B cell (primary cell): ENCODE data around the gene PTPRG. TPM values are rescaled to one million over a fixed set of nuclear protein-coding genes. Genes with fewer than 3 reads are reported as not detected.

Experiments
- ATAC-seq: fragments of 200-7000 bp; cut with Tn5 transposase; one replicate; pipeline ENCODE4 v1.10.0; 2021; ENCODE audit warnings: low read depth, mild to moderate bottlenecking, moderate number of reproducible peaks, moderate library complexity
- CTCF ChIA-PET: fragments of 350-600 bp; sonication (Branson Sonifier 250); formaldehyde crosslinking; loops from one replicate; lab custom pipeline; 2021; ENCODE audit warnings: antibody characterized with exemption, inconsistent platforms; lab: Charles Lee
- POLR2A ChIA-PET: fragments of 350-600 bp; sonication (Branson Sonifier 250); formaldehyde crosslinking; loops from one replicate; lab custom pipeline; 2021; ENCODE audit warnings: antibody characterized with exemption; lab: Charles Lee
- DNase-seq: peaks from one replicate; pipeline ENCODE4 v3.0.0; 2013
- H2AFZ ChIP-seq: 2 replicates; pipeline ENCODE4 v1.6.1; 2012; ENCODE audit warnings: mild to moderate bottlenecking, low read depth, low read length; ENCODE audit not compliant: insufficient read depth, poor library complexity, severe bottlenecking
- H3K27ac ChIP-seq, 2 donors: 1 replicate in 1 of 2; 2 replicates in 1 of 2; pipeline ENCODE4 v1.5.1; 2012 to 2013; ENCODE audit warnings: low read length in 2 of 2, mild to moderate bottlenecking in 2 of 2, moderate library complexity in 1 of 2
- H3K27me3 ChIP-seq, 4 experiments: fragments of 200-600 bp in 1 of 4; sonication (generic) in 1 of 4; replicated peaks in 1 of 4; 1 replicate in 2 of 4; 2 replicates in 2 of 4; pipeline versions ENCODE4 v1.6.1 to v1.7.0; 2013 to 2016; ENCODE audit warnings: low read length in 3 of 4, mild to moderate bottlenecking in 2 of 4, mixed read lengths in 1 of 4, moderate library complexity in 1 of 4; ENCODE audit not compliant: insufficient read depth in 4 of 4, control insufficient read depth in 3 of 4; ENCODE audit errors: control extremely low read depth in 1 of 4
- H3K36me3 ChIP-seq, 2 experiments: replicated peaks in 1 of 2; 1 replicate in 1 of 2; 2 replicates in 1 of 2; pipeline versions ENCODE4 v1.6.1 to v1.7.1; 2013; ENCODE audit warnings: low read length in 1 of 2; ENCODE audit not compliant: insufficient read depth in 2 of 2, control insufficient read depth in 1 of 2; ENCODE audit errors: control extremely low read depth in 1 of 2, extremely low read depth in 1 of 2
- H3K4me1 ChIP-seq, 2 donors: fragments of 200-600 bp in 1 of 2; sonication (generic) in 1 of 2; 1 replicate in 1 of 2; 2 replicates in 1 of 2; pipeline versions ENCODE4 v1.5.1 to v1.6.1; 2013 to 2017; ENCODE audit warnings: low read length in 2 of 2; ENCODE audit not compliant: control insufficient read depth in 2 of 2, insufficient read depth in 2 of 2
- H3K4me2 ChIP-seq: replicated peaks from 2 replicates; pipeline ENCODE3; 2012; ENCODE audit warnings: mild to moderate bottlenecking, low read depth, low read length; ENCODE audit not compliant: poor library complexity, severe bottlenecking
- H3K4me3 ChIP-seq, 5 experiments: fragments of 200-600 bp in 1 of 5; sonication (generic) in 1 of 5; 1 replicate in 3 of 5; 2 replicates in 2 of 5; pipeline versions ENCODE4 v1.5.1 to v1.7.0; 2011 to 2016; ENCODE audit warnings: low read length in 4 of 5, mild to moderate bottlenecking in 4 of 5, low read depth in 2 of 5, control low read depth in 1 of 5, moderate library complexity in 1 of 5; ENCODE audit not compliant: insufficient read depth in 1 of 5; ENCODE audit errors: control extremely low read depth in 1 of 5, extremely low read depth in 1 of 5
- H3K79me2 ChIP-seq: fragments of 200-600 bp; sonication (generic); one replicate; pipeline ENCODE4 v1.6.0; 2016; ENCODE audit warnings: low read length; ENCODE audit not compliant: control insufficient read depth, insufficient read depth
- H3K9ac ChIP-seq: fragments of 200-600 bp; sonication (generic); 2 replicates; pipeline ENCODE4 v1.6.1; 2017; ENCODE audit warnings: mild to moderate bottlenecking, low read length, moderate library complexity
- H3K9me3 ChIP-seq, 3 donors: one replicate each; pipeline versions ENCODE4 v1.6.1 to v1.7.1; 2013; ENCODE audit warnings: low read length in 2 of 3; ENCODE audit not compliant: control insufficient read depth in 2 of 3, insufficient read depth in 1 of 3; ENCODE audit errors: control extremely low read depth in 1 of 3
- H4K20me1 ChIP-seq: 2 replicates; pipeline ENCODE4 v1.6.0; 2012; ENCODE audit warnings: mild to moderate bottlenecking, low read length; ENCODE audit not compliant: insufficient read depth, control insufficient read depth, poor library complexity, severe bottlenecking
- H3K27ac Mint-ChIP-seq: one replicate; pipeline ENCODE4 v1.8.0; 2021; ENCODE audit warnings: mixed read lengths
- H3K27me3 Mint-ChIP-seq: one replicate; pipeline ENCODE4 v1.8.0; 2021; ENCODE audit warnings: mixed read lengths
- H3K4me1 Mint-ChIP-seq: one replicate; pipeline ENCODE4 v1.8.0; 2021; ENCODE audit warnings: mixed read lengths
- H3K4me3 Mint-ChIP-seq: one replicate; pipeline ENCODE4 v1.8.0; 2021; ENCODE audit warnings: mixed read lengths
- H3K9me3 Mint-ChIP-seq: one replicate; pipeline ENCODE4 v1.8.0; 2022; ENCODE audit warnings: mixed read lengths; ENCODE audit not compliant: insufficient read depth
- EZH2 ChIP-seq: IDR thresholded peaks from 2 replicates; pipeline ENCODE4 v1.6.1; 2012; ENCODE audit warnings: borderline replicate concordance, low read depth, mild to moderate bottlenecking, moderate library complexity, low read length; ENCODE audit not compliant: insufficient read depth, poor library complexity, severe bottlenecking
- WGBS: methylation state at CpG from one replicate; pipeline ENCODE4 v1.1.5; 2013; ENCODE audit warnings: missing lambda C conversion rate; ENCODE audit not compliant: insufficient coverage; 5-methylcytosine and 5-hydroxymethylcytosine counted together
- intact Hi-C: fragments of 100-400 bp; cut with micrococcal nuclease; formaldehyde crosslinking; loops from one replicate; pipeline ENCODE4 v1.10.0; 2022
- polyA plus RNA-seq: library from polyadenylated mRNA; depleted of rRNA; stranded (reverse); fragments of >200 nt; gene quantifications from 2 replicates; pipeline ENCODE4 v1.2.3, GENCODE V29; 2012
- total RNA-seq, 2 donors: library from RNA; stranded (reverse); fragments of 120-200 nt in 1 of 2; gene quantifications; 1 replicate in 1 of 2; 2 replicates in 1 of 2; pipeline versions ENCODE4 v1.2.3 to v1.2.4, GENCODE V29; 2013 to 2022
- TF ChIP-seq, protein P1 (sequence below): fragments of 200-600 bp; IDR thresholded peaks from one replicate; pipeline ENCODE4 v1.8.0; 2022; ENCODE audit warnings: antibody characterized with exemption, mild to moderate bottlenecking

PTPRG gene
- total and polyA plus RNA-seq, 2 donors (not counting 1 experiment from before 2014, with no cell fraction given): 0.12 to 1.3 TPM

- no peaks in the 10 kb centered on the region for H3K4me1 ChIP-seq
- H3K4me3 Mint-ChIP-seq: no peak overlapping the region
Observed at GRCh38 chr3:61541694-61542093, 19.7 kb upstream of the PTPRG start.

DNA sequence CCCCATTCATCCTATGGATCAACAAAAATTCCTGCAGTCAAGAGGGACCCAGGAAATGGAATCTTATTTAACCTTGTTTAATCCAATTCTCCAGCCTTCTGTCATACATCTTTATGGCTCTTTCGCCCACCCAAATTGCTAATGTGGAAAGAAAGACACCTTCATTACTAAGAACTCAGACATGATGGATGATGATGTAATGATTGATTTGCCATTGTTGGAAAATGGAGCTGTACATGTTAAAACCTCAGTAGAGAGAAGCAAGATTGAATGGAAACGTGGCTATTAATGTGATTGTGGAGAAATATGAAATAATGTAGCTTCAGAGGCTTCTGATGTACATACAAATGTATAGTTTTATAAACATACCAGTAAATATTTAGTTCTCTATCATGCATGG is 15.7 kb upstream of the PTPRG start:
- Histone ChIP-seq H3K27ac (no peak overlapping the region), H2AFZ (no peak overlapping the region), H3K79me2 (no peaks in the 10 kb centered on the region), H3K9ac (no peak overlapping the region), H3K4me2 (no peak overlapping the region), H4K20me1 (no peaks in the 10 kb centered on the region), H3K4me3 (no peak overlapping the region), H3K4me1 (no peaks in the 10 kb centered on the region), H3K27me3 (no peaks in the 10 kb centered on the region), H3K36me3 (no peaks in the 10 kb centered on the region), H3K9me3 (peaks cover 0 to 3% (median 0%) of the 10 kb centered on the region in 3 donors)
- H3K27me3 Mint-ChIP-seq: peaks cover 5% of the 10 kb centered on the region
- ATAC-seq (no peak), DNase-seq (no peak)
- no peak overlapping the region for H3K27ac Mint-ChIP-seq
- CTCF ChIA-PET: no interaction called here
- TF ChIP-seq, protein P1, sequence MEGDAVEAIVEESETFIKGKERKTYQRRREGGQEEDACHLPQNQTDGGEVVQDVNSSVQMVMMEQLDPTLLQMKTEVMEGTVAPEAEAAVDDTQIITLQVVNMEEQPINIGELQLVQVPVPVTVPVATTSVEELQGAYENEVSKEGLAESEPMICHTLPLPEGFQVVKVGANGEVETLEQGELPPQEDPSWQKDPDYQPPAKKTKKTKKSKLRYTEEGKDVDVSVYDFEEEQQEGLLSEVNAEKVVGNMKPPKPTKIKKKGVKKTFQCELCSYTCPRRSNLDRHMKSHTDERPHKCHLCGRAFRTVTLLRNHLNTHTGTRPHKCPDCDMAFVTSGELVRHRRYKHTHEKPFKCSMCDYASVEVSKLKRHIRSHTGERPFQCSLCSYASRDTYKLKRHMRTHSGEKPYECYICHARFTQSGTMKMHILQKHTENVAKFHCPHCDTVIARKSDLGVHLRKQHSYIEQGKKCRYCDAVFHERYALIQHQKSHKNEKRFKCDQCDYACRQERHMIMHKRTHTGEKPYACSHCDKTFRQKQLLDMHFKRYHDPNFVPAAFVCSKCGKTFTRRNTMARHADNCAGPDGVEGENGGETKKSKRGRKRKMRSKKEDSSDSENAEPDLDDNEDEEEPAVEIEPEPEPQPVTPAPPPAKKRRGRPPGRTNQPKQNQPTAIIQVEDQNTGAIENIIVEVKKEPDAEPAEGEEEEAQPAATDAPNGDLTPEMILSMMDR: no peak
- TF ChIP-seq EZH2: no peak
- no peak overlapping the region for H3K4me3 Mint-ChIP-seq
- no peaks in the 10 kb centered on the region for H3K4me1 Mint-ChIP-seq
- no CpG with 5 or more reads among the region's 2 CpGs for WGBS
- intact Hi-C loops: no loop called here
- no peaks in the 10 kb centered on the region for H3K9me3 Mint-ChIP-seq
- POLR2A ChIA-PET: no interaction called here

More at GRCh38 chr3:61541694-61542093, 19.7 kb upstream of the PTPRG start:
- Mint-ChIP-seq H3K27me3 (peaks cover 8% of the 10 kb centered on the region), H3K27ac (no peak overlapping the region), H3K4me1 (no peaks in the 10 kb centered on the region), H3K9me3 (no peaks in the 10 kb centered on the region)
- Histone ChIP-seq H3K79me2 (no peaks in the 10 kb centered on the region), H3K4me2 (no peak overlapping the region), H3K36me3 (no peaks in the 10 kb centered on the region), H3K27me3 (no peaks in the 10 kb centered on the region), H3K4me3 (no peak overlapping the region), H3K9me3 (peaks cover 0 to 3% (median 0%) of the 10 kb centered on the region in 3 donors), H3K9ac (no peak overlapping the region), H3K27ac (no peak overlapping the region), H4K20me1 (no peaks in the 10 kb centered on the region), H2AFZ (no peak overlapping the region)
- TF ChIP-seq, protein P1: no peak
- TF ChIP-seq EZH2: no peak
- ChIA-PET CTCF (interaction anchor here (1.1 kb wide), 1 partner anchor 11 kb away, joined by 4 read pairs; no protein-coding TSS in a partner anchor), POLR2A (no interaction called here)
- intact Hi-C loops: no loop called here
- no peak for ATAC-seq
- DNase-seq: no peak
- 86% methylated on average over 3 of the region's 4 CpGs for WGBS
